HEK293 (cell line): Measurements from ENCODE around the gene ARHGAP21.

Experiments used
- CTCF ChIA-PET: fragments of 350-600 bp; formaldehyde crosslinking; extraction: SDS; loops from one replicate; lab custom pipeline; 2021; ENCODE audit warnings: antibody characterized with exemption; lab: Yijun Ruan, JAX
- POLR2A ChIA-PET: fragments of 300-600 bp; formaldehyde crosslinking; extraction: SDS; loops from one replicate; lab custom pipeline; 2020; ENCODE audit warnings: antibody characterized with exemption, inconsistent platforms; lab: Yijun Ruan, JAX
- H3K27ac ChIP-seq: fragments of 200-500 bp; sonication (Bioruptor generic); 2 replicates; pipeline ENCODE4 v1.5.1; 2014; ENCODE audit warnings: low read depth, low read length, control low read depth, inconsistent platforms; ENCODE audit errors: extremely low read depth
- H3K36me3 ChIP-seq, 2 experiments: fragments of 200-500 bp in 1 of 2; sonication (Bioruptor generic) in 1 of 2; 1 replicate in 1 of 2; 2 replicates in 1 of 2; pipeline ENCODE4 v1.5.1; 2014 to 2017; ENCODE audit warnings: inconsistent platforms in 2 of 2, low read length in 2 of 2; ENCODE audit not compliant: control insufficient read depth in 2 of 2, insufficient read depth in 1 of 2
- H3K4me1 ChIP-seq: fragments of 200-500 bp; sonication (Bioruptor generic); 2 replicates; pipeline ENCODE4 v1.5.1; 2014; ENCODE audit warnings: mild to moderate bottlenecking, low read length, inconsistent platforms; ENCODE audit not compliant: control insufficient read depth, insufficient read depth
- H3K4me3 ChIP-seq: 2 replicates; pipeline ENCODE4 v1.5.1; 2011; ENCODE audit warnings: low read depth, mild to moderate bottlenecking, control low read depth, low read length, moderate library complexity
- H3K9me3 ChIP-seq: fragments of 200-500 bp; sonication (Bioruptor generic); 2 replicates; pipeline ENCODE4 v1.5.1; 2014; ENCODE audit warnings: low read depth, low read length, inconsistent platforms; ENCODE audit not compliant: control insufficient read depth, insufficient read depth
- BCL6B ChIP-seq: fragments of 450-650 bp; formaldehyde crosslinking; IDR thresholded peaks from 2 replicates; pipeline ENCODE4 v1.5.1; 2017; ENCODE audit warnings: missing biosample characterization, missing genetic modification characterization
- EGR2 ChIP-seq: fragments of 450-650 bp; formaldehyde crosslinking; IDR thresholded peaks from 2 replicates; pipeline ENCODE4 v1.5.1; 2016; ENCODE audit warnings: low read depth, missing biosample characterization, missing genetic modification characterization
- FEZF1 ChIP-seq: fragments of 450-650 bp; formaldehyde crosslinking; IDR thresholded peaks from 2 replicates; pipeline ENCODE4 v1.5.1; 2016; ENCODE audit warnings: missing biosample characterization, missing genetic modification characterization
- MYNN ChIP-seq: fragments of 450-650 bp; formaldehyde crosslinking; IDR thresholded peaks from 2 replicates; pipeline ENCODE4 v1.5.1; 2016; ENCODE audit warnings: missing biosample characterization, missing genetic modification characterization, borderline replicate concordance
- SP2 ChIP-seq: fragments of 450-650 bp; formaldehyde crosslinking; IDR thresholded peaks from 2 replicates; pipeline ENCODE4 v1.5.1; 2016; ENCODE audit warnings: missing biosample characterization, missing genetic modification characterization
- TCF7L2 ChIP-seq: IDR thresholded peaks from 2 replicates; pipeline ENCODE4 v1.6.1; 2011; ENCODE audit warnings: low read depth, mild to moderate bottlenecking, inconsistent platforms, low read length, moderate library complexity, borderline replicate concordance
- ZBTB1 ChIP-seq: fragments of 450-650 bp; formaldehyde crosslinking; IDR thresholded peaks from 2 replicates; pipeline ENCODE4 v1.5.1; 2016; ENCODE audit warnings: missing biosample characterization, missing genetic modification characterization
- ZFP41 ChIP-seq: fragments of 450-650 bp; formaldehyde crosslinking; IDR thresholded peaks from 2 replicates; pipeline ENCODE4 v1.5.1; 2016; ENCODE audit warnings: missing biosample characterization, missing genetic modification characterization, borderline replicate concordance
- ZNF114 ChIP-seq: fragments of 450-650 bp; formaldehyde crosslinking; IDR thresholded peaks from 2 replicates; pipeline ENCODE4 v1.5.0; 2017; ENCODE audit warnings: missing biosample characterization, missing genetic modification characterization
- ZNF133 ChIP-seq: fragments of 450-650 bp; formaldehyde crosslinking; IDR thresholded peaks from 2 replicates; pipeline ENCODE4 v1.5.1; 2016; ENCODE audit warnings: missing biosample characterization, missing genetic modification characterization
- ZNF16 ChIP-seq: fragments of 450-650 bp; formaldehyde crosslinking; IDR thresholded peaks from 2 replicates; pipeline ENCODE4 v1.5.1; 2016; ENCODE audit warnings: low read depth, missing biosample characterization, missing genetic modification characterization
- ZNF175 ChIP-seq: fragments of 450-650 bp; formaldehyde crosslinking; IDR thresholded peaks from 2 replicates; pipeline ENCODE4 v1.5.1; 2016; ENCODE audit warnings: missing biosample characterization, missing genetic modification characterization
- ZNF18 ChIP-seq: fragments of 450-650 bp; formaldehyde crosslinking; IDR thresholded peaks from 2 replicates; pipeline ENCODE4 v1.5.1; 2016; ENCODE audit warnings: missing biosample characterization, missing genetic modification characterization
- ZNF529 ChIP-seq: fragments of 450-650 bp; formaldehyde crosslinking; IDR thresholded peaks from 2 replicates; pipeline ENCODE4 v1.5.1; 2017; ENCODE audit warnings: missing genetic modification characterization, missing biosample characterization; ENCODE audit not compliant: insufficient replicate concordance
- ZNF629 ChIP-seq: fragments of 450-650 bp; formaldehyde crosslinking; IDR thresholded peaks from 2 replicates; pipeline ENCODE4 v1.5.1; 2017; ENCODE audit warnings: missing biosample characterization, missing genetic modification characterization
- ZNF776 ChIP-seq: fragments of 450-650 bp; formaldehyde crosslinking; IDR thresholded peaks from 2 replicates; pipeline ENCODE4 v1.5.0; 2017; ENCODE audit warnings: missing biosample characterization, missing genetic modification characterization, borderline replicate concordance
- ZNF777 ChIP-seq: fragments of 450-650 bp; formaldehyde crosslinking; IDR thresholded peaks from 2 replicates; pipeline ENCODE4 v1.5.1; 2017; ENCODE audit warnings: missing biosample characterization, missing genetic modification characterization, borderline replicate concordance
- ZXDB ChIP-seq: fragments of 450-650 bp; formaldehyde crosslinking; IDR thresholded peaks from 2 replicates; pipeline ENCODE4 v1.5.1; 2016; ENCODE audit warnings: missing biosample characterization, missing genetic modification characterization
- TF ChIP-seq, protein P1 (sequence below): fragments of 450-650 bp; formaldehyde crosslinking; conservative IDR thresholded peaks from 2 replicates; pipeline ENCODE4 v1.5.1; 2016; ENCODE audit warnings: low read depth, missing biosample characterization, missing genetic modification characterization
- TF ChIP-seq, protein P2 (sequence below): fragments of 450-650 bp; formaldehyde crosslinking; IDR thresholded peaks from 2 replicates; pipeline ENCODE4 v1.5.1; 2016; ENCODE audit warnings: missing biosample characterization, missing genetic modification characterization, low read depth
- TF ChIP-seq, protein P3 (sequence below): fragments of 450-650 bp; formaldehyde crosslinking; IDR thresholded peaks from 2 replicates; pipeline ENCODE4 v1.5.1; 2016; ENCODE audit warnings: missing biosample characterization, missing genetic modification characterization
- TF ChIP-seq, protein P4 (sequence below): fragments of 450-650 bp; formaldehyde crosslinking; IDR thresholded peaks from 2 replicates; pipeline ENCODE4 v1.5.1; 2017; ENCODE audit warnings: missing biosample characterization, missing genetic modification characterization

The ARHGAP21 gene

DNA sequence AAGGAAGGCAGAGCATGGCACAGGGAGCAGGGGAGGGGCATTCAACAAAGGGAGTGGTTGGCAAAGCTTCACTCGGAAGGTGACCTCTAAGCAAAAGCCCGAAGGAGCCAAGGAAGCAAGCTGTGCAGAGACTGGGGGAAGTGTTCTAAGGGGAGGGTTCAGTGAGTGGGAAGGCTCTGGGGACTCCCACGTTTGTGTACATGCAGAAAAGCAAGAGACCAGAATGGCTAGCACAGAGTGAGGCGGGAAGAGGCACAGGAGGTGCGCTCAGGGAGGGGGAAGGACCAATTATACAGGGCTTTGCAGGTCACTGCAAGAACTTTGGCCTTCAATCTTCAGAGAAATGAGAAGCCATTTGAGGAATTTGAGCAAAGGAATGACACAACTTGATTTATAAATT, 7.4 kb downstream of the ARHGAP21 start (continued):
- TF ChIP-seq ZBTB1 (tag by site-specific recombination), result no peak
- TF ChIP-seq ZNF776, result no peak
- no peak for TF ChIP-seq ZNF629 (tag by site-specific recombination)
- peak; percentile 48 for TF ChIP-seq SP2
- no peak for TF ChIP-seq ZNF16 (tag by site-specific recombination)
- TF ChIP-seq ZNF114 (tag by site-specific recombination), result no peak
- TF ChIP-seq, protein P1, sequence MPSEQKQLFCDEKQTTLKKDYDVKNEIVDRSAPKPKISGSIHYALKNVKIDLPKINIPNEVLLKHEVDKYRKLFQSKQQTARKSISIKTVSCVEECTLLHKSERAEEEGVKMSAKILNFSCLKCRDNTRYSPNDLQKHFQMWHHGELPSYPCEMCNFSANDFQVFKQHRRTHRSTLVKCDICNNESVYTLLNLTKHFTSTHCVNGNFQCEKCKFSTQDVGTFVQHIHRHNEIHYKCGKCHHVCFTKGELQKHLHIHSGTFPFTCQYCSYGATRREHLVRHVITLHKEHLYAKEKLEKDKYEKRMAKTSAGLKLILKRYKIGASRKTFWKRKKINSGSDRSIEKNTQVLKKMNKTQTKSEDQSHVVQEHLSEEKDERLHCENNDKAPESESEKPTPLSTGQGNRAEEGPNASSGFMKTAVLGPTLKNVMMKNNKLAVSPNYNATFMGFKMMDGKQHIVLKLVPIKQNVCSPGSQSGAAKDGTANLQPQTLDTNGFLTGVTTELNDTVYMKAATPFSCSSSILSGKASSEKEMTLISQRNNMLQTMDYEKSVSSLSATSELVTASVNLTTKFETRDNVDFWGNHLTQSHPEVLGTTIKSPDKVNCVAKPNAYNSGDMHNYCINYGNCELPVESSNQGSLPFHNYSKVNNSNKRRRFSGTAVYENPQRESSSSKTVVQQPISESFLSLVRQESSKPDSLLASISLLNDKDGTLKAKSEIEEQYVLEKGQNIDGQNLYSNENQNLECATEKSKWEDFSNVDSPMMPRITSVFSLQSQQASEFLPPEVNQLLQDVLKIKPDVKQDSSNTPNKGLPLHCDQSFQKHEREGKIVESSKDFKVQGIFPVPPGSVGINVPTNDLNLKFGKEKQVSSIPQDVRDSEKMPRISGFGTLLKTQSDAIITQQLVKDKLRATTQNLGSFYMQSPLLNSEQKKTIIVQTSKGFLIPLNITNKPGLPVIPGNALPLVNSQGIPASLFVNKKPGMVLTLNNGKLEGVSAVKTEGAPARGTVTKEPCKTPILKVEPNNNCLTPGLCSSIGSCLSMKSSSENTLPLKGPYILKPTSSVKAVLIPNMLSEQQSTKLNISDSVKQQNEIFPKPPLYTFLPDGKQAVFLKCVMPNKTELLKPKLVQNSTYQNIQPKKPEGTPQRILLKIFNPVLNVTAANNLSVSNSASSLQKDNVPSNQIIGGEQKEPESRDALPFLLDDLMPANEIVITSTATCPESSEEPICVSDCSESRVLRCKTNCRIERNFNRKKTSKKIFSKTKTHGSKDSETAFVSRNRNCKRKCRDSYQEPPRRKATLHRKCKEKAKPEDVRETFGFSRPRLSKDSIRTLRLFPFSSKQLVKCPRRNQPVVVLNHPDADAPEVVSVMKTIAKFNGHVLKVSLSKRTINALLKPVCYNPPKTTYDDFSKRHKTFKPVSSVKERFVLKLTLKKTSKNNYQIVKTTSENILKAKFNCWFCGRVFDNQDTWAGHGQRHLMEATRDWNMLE (tag by site-specific recombination), result no peak
- TF ChIP-seq ZFP41 (tag by site-specific recombination), result no peak
- no peak for TF ChIP-seq ZNF18 (tag by site-specific recombination)
- TF ChIP-seq ZNF133, result peak; percentile 75
- TF ChIP-seq ZNF777, result no peak
- TF ChIP-seq ZNF529, result no peak
- no peak for TF ChIP-seq ZNF175 (tag by site-specific recombination)
- peak; percentile 77 for TF ChIP-seq EGR2 (tag by site-specific recombination)
- no peak for TF ChIP-seq ZXDB
- no peak for TF ChIP-seq TCF7L2

DNA sequence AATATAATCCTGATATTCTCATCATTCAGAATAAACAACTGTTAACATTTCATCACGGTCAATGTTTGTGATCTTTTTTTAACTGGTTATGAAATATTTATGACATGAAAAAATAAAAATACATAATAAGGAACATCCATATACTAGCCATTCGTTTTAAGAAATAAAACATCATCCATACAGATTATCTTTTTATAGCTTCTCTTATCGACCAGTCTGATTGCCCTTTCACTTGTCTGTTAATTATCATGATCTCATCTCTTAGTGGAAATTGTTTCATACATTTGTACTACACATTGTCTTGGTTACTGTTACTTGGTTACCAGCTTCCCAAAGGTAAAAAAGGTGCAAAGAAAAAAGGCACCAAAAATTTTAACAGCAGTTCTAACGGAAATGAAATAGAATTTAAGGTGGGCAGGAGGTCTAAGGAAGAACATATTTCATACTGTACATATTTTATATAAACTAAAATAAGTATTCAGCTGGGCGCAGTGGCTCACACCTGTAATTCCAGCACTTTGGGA, 8.4 kb downstream of the ARHGAP21 start:
- Histone ChIP-seq H3K4me3 (no peak overlapping the region), H3K36me3 (peaks cover 0 to 2% of the 10 kb centered on the region in 2 experiments; a peak in 1 of 3 replicates), H3K27ac (no peak overlapping the region), H3K9me3 (no peaks in the 10 kb centered on the region), H3K4me1 (peaks cover 15% of the 10 kb centered on the region)
- TF ChIP-seq, protein P2, sequence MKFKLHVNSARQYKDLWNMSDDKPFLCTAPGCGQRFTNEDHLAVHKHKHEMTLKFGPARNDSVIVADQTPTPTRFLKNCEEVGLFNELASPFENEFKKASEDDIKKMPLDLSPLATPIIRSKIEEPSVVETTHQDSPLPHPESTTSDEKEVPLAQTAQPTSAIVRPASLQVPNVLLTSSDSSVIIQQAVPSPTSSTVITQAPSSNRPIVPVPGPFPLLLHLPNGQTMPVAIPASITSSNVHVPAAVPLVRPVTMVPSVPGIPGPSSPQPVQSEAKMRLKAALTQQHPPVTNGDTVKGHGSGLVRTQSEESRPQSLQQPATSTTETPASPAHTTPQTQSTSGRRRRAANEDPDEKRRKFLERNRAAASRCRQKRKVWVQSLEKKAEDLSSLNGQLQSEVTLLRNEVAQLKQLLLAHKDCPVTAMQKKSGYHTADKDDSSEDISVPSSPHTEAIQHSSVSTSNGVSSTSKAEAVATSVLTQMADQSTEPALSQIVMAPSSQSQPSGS, result peak; percentile 45
- no peak for TF ChIP-seq BCL6B (tag by site-specific recombination)
- TF ChIP-seq MYNN, result peak; percentile 61; the same call in 1 of the 2 replicates
- TF ChIP-seq, protein P3, sequence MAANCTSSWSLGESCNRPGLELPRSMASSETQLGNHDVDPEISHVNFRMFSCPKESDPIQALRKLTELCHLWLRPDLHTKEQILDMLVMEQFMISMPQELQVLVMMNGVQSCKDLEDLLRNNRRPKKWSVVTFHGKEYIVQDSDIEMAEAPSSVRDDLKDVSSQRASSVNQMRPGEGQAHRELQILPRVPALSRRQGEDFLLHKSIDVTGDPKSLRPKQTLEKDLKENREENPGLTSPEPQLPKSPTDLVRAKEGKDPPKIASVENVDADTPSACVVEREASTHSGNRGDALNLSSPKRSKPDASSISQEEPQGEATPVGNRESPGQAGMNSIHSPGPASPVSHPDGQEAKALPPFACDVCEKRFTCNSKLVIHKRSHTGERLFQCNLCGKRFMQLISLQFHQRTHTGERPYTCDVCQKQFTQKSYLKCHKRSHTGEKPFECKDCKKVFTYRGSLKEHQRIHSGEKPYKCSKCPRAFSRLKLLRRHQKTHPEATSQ (tag by site-specific recombination), result no peak
- TF ChIP-seq FEZF1, result peak; percentile 74
- TF ChIP-seq, protein P4, sequence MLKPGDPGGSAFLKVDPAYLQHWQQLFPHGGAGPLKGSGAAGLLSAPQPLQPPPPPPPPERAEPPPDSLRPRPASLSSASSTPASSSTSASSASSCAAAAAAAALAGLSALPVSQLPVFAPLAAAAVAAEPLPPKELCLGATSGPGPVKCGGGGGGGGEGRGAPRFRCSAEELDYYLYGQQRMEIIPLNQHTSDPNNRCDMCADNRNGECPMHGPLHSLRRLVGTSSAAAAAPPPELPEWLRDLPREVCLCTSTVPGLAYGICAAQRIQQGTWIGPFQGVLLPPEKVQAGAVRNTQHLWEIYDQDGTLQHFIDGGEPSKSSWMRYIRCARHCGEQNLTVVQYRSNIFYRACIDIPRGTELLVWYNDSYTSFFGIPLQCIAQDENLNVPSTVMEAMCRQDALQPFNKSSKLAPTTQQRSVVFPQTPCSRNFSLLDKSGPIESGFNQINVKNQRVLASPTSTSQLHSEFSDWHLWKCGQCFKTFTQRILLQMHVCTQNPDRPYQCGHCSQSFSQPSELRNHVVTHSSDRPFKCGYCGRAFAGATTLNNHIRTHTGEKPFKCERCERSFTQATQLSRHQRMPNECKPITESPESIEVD (tag by site-specific recombination), result peak; percentile 64
- CTCF ChIA-PET, result interaction anchor here (0.7 to 1.1 kb wide), 2 partner anchors 72 to 191 kb away, joined by 3 to 8 read pairs; no protein-coding TSS in a partner anchor
- POLR2A ChIA-PET, result no interaction called here
